ENCODE measurements around the gene KIF26B.

Gene KIF26B

DNA sequence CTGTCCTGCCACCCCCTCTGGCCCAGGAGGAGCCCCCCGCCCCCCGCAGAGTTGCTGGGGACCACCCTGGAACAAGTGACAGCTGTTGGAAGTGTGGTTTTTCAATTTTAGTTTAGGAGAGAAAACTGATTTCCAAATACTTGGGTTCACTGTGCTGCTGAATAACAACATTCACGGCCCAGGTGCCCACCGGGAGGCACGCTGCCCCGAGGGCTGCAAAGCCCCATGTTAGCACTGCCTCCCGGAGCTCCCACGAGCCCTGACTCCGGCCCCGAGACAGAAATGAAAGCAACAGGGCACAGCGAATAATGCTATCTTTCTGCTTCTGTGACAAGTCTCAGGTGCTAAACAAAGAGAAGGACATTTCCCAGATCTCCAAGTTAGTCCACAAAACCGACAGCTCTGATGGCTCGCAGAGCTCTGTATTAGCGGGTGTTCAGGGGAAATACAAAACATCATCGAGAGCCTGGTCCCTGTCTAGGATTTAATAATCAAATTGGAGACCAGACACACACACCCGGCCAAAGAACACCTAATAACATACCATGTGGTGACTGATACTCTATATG is 451.5 kb downstream of the KIF26B start:
- DNase-seq, result no peak

DNA sequence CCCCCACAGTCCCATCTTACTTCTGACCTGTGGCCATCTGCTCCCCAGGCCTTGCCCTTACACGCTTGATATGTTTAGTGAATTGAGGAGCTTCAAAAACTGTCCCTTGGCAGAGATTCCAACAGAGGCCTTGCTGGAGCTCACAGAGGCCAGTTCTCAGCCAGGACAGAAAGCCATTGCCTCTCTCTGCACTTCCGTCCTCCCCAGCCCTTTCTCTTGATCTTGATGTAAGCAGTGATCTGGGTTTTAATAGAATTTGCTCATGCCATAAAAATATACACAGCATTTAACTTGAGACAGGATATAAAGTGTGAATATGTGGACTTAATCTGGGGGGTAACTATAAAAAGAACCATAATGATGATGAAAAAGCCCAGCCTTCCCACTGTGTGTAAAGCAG is 453.5 kb downstream of the KIF26B start:
- DNase-seq, result no peak

DNA sequence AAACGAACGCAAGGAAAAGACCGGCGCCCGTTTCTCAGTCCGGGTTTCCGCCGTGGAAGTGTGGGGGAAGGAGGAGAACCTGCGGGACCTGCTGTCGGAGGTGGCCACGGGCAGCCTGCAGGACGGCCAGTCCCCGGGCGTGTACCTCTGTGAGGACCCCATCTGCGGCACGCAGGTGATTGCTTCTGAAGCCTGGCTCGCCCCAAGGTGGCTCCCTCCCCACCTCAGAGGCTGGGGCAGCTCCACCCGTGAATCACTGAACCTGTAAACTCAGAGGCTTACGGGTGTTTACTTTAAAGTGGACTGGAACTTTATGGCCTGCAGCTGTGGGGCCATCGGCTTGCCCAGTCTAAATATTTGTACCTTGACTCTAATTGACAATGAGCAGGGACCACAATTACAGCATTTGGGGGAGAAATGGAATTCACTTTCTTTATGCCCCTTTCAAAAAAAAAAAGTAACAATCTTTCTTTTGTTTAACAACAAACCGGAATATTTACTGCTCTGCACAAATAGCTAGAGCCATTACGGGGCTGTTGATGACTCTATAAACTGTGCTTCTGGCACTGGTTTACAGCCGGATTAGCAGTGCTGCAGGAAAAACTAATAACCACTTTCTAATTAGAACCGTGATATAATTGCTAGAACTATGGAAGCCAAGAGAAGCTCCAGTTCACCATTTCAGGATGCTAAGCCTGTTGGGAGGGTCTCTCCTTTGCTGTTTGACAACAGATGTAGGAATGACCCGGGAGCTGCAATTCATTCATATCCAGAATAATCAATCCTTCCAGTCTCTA is 454.8 kb downstream of the KIF26B start:
- DNase-seq, result no peak

DNA sequence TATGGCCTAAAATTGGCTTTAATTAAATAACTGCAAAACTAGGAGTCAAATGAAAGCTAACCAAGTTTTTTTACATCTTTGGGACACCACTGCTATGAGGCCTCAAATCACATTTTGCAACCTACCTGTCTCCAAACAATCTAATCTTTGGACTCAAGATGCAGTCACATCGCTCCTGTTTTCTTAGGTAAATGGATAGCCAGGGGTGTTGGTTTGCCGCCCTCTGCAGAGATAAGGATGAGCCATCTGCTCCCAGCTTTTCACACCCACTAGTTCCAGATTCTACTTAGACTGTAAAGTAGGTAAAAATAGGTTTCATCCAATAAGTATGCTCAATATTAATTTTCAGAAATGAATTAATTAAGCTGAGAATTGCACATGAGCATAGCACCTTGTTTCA is 456.5 kb downstream of the KIF26B start:
- no peak for DNase-seq

DNA sequence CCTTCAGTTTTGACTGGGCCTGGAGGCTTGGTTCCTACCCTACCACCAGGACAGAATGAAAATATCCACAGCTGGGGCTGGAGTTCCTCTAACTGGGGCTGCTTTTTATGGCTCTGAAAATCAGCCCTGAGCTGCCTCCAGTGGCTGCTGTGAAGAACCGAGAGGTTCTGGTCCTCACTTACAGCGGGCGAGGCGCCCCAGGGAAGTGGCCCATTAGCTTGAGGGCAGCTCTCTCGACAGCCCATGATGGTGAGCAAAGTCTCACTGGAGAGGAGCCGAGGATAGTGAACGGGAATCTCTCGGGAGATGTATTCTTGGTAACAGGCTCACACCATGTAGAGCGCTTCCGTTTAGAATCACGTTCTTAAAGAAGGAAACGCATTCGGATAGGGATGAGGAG is 459.7 kb downstream of the KIF26B start:
- no peak for DNase-seq

DNA sequence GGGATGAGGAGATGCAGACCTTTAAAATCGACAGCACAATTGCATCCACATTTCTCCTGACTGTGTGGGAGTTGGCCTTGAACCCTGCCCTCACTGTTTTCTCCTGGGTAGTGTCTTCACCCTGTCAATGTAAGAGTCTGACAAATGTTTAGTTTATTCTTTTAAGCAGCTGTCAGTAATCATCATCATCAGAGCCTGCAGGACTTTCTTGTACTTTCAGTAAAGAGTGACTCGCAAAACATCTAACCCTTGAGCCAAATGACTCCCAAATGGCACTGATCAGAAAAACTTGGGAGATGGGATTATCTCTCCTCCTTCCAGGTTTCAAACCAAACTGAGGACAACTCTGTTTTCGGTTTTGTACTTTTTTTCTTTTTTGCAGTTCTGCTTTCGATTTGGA is 460.2 kb downstream of the KIF26B start:
- DNase-seq, result no peak

DNA sequence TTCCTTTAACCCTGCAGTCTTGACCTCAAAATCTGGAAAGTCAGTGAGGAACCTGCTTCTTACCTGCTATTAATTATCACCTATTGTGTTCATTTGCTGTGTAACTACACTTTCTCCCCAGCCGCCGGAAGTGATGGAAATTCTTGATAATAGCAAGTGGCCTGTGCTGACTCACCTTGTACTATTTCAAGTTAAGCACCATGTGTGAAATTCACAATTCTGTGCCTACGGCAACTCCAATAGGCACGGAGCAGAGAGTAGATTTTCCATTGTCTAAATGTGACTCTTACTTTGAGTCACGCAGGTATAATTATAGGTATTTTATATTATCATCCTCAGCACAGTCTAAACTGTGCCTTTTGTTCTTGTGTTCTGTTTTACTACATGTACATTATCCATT is 466.8 kb downstream of the KIF26B start:
- DNase-seq, result no peak

DNA sequence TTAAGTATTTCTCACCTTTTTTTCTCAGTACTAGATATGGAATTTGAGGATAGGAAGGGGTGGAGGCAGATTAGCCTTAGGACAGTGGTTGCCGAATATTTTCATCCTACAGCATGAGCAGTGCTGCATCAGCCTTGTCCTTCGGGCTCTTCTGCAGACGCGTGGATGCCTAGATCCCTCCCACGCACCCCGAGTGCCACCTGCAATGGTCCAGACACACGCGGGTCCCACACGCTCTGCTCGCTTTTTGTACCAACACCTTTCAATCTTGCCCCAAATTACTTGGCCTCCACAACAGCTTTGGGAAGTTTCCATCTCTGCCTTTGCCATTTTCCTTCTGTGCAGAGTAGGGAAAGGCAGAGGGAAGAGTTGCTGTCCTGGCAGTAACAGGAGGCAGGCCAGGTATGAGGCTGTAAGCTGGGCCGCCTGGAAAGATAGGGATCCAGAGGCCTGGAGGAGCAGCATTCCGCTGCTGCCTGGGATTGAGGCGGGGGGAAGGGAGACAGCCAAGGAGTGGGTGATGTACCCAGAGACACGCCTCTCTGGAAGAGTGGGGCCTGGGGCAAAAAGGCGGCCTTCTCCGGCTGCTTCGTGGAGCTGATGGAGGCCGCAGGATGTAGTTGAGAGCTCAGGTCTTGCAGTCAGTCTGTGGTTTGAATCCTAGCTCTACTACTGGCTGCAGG is 467.7 kb downstream of the KIF26B start:
- DNase-seq, result no peak

DNA sequence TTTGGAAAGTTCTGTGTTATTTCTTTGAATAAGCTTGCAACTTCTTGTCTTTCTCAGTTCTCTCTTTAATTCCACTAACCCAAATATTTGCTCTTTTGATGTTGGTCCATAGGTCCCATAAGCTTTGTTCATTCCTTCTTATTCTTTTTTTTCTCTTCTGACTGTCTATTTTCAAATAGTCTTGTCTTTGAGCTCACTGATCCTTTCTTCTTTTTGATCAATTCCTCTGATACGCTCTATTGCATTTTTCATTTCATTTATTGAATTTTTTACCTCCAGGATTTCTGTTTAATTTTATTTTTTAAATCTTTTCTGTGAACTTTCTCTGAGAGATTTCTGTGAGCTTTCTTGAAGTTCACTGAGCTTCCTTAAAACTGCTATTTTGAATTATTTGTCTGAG is 486.6 kb downstream of the KIF26B start:
- no peak for DNase-seq

DNA sequence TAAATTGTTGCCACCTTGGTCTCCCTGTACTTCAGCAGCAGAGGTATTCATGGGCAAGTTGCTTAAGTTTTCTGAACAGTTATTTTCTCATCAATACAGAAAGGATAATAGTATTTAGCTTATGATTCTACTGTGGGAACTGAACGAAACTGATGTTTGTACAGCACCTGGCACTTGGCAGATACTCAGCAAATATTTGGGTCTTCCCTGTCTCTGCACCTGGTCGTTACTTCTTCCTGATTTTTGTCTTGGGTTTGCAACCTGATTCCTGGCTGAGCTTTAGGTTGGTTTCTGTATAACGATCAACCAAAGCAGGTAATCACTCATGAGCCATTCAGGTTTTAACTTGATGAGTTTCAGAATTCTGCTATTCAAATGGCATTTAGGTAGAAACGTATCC is 490.6 kb downstream of the KIF26B start:
- DNase-seq, result no peak

DNA sequence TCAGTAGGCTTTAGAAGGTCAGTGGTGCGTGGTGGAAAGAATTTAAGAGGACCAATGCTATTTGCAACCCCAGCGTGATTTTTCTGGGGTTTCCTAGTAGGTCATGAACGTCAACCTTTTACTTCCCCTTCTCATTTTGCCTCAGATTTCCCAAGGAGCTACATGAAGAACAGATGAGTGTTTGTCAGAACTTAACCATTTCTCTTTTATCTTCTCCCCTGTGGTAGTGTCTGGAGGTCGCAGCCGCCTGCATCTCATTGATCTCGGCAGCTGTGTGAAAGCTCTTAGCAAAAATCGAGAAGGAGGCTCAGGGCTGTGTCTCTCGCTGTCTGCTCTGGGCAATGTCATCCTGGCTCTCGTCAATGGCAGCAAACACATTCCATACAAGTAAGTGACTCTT is 491.1 kb downstream of the KIF26B start:
- no peak for DNase-seq

DNA sequence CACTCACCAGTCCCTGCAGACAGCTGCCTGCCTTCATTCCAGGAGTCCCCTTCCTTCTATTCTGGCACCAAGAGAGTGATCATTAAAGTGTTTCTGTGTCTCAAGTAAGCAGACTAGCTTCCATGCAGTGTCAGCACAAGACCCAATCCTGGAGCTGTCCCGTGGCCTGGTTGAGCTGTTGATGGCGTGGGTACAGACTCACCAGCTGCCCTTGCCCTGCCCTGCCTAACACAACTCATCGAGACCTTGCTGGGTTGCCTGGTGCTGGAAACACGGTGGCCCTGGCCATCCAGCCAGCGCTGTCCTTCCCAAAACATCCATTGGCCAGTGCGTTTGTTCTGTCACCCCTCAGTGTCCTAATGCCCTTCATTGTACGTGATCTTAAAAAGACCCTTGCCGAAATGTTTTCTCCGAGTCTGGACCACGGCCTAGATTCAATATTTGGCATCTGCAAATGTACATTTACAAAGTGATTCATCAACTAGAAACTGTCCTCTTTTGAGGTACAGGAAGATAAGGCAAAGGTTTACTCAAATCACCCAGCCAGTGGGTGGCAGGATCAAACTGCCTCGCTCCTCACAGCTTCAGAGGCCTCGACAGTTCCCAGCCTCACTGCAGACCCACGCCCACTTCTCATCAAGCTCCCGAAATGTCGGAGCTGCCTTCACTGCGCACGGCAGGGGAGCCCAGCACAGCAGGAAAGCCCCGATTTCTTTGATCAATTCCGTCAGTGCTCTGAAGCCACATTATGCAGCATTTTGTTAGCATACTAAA is 494.2 kb downstream of the KIF26B start:
- DNase-seq, result no peak

DNA sequence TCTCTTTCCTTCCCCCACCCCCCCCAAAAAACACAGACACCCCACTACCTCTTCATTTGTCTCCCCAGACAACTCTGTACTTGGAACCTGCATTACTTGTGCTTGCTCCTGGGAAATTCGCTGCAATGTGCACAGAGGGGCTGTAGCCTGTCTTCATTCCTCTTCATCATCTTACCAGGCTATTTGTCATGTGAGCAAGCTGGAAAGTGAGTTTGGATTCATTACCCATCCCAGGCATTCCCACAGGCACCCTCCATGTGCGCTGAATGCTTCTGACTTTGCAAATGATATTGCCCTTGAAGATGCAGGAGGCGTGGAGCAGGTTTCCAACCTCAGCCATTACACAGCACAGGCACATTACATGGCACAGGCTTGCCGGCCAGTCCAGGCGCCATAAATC is 494.9 kb downstream of the KIF26B start:
- no peak for DNase-seq

DNA sequence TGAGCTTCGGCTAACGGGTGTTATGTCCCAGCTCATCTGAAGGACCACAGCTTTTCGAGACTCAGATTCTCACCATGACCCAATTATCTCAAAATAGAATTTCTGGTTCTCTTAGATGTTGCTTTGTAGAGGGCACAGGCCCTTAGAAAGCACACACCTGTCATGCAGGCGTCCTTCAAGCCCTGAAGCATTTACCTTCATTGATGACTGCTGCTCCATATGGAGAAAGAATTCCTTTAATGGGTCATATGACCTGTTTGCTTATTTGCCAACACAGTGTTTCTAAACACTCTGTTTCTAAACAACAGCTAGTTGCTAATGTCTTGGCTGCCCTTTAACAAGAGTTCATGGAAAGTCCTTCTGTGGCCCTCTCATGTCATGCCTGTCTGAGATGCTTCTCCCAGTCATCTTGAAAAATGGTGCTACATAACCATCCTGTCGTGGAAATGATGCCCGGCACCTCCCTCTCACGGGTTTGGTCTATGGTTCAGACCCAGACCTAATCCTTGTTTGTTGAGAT is 495.7 kb downstream of the KIF26B start:
- DNase-seq, result no peak

DNA sequence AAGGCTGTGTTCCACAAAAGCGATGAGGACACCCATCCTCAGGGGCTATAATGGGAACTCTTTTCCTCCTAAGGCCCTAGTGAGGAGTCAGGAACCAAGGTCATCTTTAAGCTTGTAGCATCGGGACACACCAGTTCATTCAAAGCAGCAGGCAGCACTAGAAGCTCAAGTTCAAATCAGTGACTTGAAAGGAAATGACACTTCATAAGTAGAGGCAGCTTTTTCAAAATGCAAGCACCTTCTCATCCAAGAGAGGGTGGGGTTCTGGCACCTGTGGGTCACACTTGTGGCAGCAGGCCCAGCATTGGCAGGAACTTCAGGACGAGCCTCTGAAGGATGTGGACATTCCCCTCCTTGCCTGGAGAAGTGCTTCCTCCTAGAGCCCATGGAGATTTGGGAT is 496.3 kb downstream of the KIF26B start:
- no peak for DNase-seq

DNA sequence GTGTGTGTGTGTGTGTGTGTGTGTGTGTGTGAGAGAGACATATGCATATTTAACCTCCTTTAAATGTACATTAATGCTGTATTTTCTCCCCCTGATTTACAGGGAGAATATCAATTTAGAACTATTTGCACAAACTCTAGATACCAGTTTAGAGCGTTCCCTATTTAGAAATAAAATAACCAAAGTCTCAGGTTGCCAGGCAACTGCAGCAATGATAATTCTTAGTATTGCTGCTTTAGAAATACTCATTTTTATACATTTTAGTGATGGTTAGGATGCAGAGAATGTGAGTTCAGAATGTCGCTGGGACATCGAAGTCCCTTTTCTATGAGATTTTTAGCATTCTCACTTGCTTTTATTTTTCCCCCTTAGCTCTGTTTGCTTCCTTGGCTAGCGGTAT is 497.3 kb downstream of the KIF26B start:
- DNase-seq, result no peak

DNA sequence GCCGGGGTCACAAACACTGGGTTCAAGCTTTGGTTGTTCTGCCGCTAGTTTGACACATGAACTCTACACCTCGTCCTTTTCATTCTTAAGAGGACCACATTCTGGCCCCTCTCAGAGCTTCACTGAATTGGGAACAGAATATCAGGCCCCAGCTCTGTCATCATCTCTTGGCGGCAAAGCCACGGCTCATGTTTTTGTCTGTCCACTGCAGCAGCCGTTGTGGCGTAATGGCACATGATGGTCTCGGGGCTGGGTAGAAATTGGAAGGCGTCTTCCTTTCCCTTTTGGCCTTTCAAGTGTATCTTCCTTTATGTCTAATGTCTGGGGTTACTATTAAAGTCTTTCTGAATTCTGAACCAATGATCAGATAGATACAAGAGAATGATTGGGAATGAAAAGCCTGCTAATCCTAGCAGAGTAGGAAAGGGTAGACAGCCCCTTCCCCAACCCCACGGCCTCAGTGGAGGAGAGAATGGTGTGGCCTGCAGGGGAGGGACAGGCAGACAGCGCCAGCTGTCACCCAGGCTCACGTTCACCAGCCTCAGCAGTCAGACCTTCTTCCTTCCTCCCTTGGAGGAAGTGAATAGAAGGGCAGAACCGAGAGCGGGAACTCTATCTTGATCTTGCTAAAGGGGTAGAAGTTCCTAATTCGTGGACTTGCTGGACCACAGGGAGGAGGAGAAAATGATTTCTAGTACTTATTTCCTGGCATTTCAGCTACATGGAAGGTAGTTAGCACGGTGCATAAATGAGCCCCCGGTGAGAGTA is 498.1 kb downstream of the KIF26B start:
- DNase-seq, result no peak

DNA sequence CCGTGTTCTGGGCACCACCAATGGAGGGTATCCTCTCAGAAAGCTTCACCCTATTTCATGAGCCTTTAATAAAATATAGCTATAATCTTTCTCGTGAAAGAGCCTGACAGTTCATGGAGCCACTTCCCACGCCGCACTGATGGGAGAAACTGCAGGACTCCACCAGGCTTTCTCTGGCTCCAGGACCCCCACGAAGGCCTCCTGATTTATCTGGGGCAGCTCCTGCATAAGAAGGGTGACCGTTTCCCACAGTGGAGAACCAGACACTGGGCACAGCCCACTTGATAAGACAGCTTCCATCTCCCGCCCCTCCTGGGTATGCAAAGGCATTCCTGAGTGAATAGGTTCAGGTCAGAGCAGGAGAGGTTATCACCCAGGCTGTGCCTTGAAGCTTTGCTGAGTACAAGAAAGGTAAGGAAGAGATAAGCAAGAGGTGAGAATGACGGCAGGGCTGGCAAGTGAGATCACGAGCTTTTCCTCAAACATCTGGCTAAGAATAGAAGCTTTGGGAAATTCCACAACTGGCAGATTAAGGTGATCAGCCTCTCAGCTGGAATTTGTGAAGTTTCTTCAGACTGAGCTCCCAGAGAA is 499.8 kb downstream of the KIF26B start:
- no peak for DNase-seq

DNA sequence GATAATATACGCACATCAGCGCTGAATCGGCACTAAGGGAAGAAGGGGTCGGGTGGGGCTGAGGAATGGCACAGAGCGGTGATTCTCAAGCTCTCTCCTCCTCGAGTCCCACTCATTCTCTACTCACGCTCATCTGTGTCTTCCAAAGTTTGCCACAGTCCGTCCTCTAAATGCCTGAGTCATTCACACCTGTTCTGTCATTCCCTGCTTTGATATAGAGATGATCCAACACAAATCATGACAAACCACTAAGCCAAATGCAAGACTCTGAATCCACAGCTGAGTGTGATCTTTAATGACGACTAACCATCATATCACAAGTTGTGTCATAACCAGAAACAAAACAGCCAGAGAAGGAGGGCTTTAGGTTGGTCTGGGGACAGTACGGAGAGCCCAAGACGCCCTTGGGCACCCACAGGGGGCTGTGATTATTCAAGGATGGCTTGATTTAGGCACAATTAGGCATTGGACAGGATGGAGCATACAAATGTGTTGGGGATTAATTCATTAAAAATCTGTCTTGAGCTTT is 501.5 kb downstream of the KIF26B start:
- DNase-seq, result no peak

DNA sequence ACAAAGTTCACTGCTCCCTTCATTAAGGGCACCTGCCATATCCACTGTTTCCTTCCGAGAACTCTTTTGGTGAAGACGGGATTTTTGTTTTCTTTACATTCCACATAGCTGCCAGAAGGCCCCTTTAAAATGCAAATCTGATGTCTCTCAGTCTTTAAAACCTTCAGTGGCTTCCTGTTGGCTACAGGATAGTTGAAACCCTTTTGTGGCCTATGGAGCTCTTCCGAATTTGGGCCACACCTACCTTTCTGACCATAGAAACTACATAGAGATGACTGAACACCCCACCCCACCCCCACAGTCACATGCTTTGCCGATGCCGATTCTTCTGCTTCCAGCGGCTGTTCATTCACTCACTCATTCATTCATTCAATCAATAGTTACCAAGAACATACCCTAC is 502.6 kb downstream of the KIF26B start:
- no peak for DNase-seq

DNA sequence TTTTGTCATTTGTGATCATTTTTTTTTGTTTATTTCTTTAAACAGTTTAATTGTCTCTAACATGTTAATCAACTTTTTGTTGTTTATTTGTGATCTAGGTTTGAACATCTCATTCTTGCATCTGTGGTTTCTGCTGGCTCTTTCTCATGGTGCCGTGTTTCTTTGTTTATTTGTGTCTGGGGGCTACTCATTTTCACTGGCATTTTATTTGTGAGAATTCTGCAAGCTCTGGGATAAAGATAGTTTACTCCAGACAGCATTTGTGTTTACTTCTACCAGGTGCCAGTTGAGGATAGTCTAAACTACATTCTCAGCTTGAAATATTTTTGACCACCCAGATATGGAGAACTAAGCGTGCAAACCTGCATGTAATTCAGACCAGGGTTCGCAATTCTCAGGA is 508.6 kb downstream of the KIF26B start:
- DNase-seq, result no peak

DNA sequence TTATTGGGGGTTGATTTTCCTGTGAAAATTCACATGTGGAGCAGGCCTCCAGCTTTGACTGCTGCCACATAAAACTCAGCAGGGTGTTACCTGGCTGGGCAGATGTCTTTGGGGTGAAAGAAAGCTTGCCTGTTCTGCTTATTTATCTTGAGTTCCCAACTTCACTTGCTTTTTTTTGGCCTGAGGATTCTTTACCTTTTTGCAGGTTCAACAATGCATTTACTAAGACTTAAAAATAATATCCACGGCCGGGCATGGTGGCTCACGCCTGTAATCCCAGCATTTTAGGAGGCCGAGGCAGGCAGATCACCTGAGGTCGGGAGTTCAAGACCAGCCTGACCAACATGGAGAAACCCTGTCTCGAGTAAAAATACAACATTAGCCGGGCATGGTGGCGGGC is 509.1 kb downstream of the KIF26B start:
- no peak for DNase-seq
